NCI-H82 treated with DMSO at 0.1 percent for 48 hours (cell line): ENCODE measurements around the gene KPNA6.
A peak's percentile ranks its signal among the peaks of the same experiment; 100 is the strongest.

Experiments used
- DNase-seq: peaks from one replicate; lab custom pipeline; 2025; ENCODE audit not compliant: unreplicated experiment; lab: John Stamatoyannopoulos, UW

The KPNA6 gene

GRCh38 chr1:32215629-32216480, 108.0 kb downstream of the KPNA6 start:
- DNase-seq, result peak; percentile 49

GRCh38 chr1:32216566-32216965, 108.7 kb downstream of the KPNA6 start:
- DNase-seq, result no peak

GRCh38 chr1:32219022-32219421, 111.2 kb downstream of the KPNA6 start:
- DNase-seq, result no peak

GRCh38 chr1:32220746-32221580, 113.1 kb downstream of the KPNA6 start:
- no peak for DNase-seq

GRCh38 chr1:32221581-32221979, 113.7 kb downstream of the KPNA6 start:
- no peak for DNase-seq

GRCh38 chr1:32221980-32222755, 114.3 kb downstream of the KPNA6 start, which contains the start of the genes EIF3I and TMEM234:
Gene EIF3I (plus strand): TSS chr1:32222407. CDS start chr1:32222442, 35 bp downstream.
Gene TMEM234 (minus strand): TSS chr1:32222353. CDS start chr1:32222322, 31 bp downstream.
- DNase-seq, result peak; percentile 69

- DNase-seq, result no peak
These were observed 115.8 kb downstream of the KPNA6 start for GRCh38 chr1:32223683-32224082.

- DNase-seq, result no peak
These were observed 116.4 kb downstream of the KPNA6 start for GRCh38 chr1:32224285-32224684.
